ENCODE results near the gene PCBP3.

PCBP3 gene

GRCh38 chr21:45643021-45643980 is at the start of gene PCBP3:
TSS of gene PCBP3 (plus strand) at chr21:45643725. CDS start at chr21:45850086, 206,361 bp downstream.
- peak; percentile 94 for DNase-seq (ENCODE audit: low read depth)
- TF ChIP-seq CTCF (conservative IDR thresholded peaks at IDR 0.05; ENCODE audit: control insufficient read depth, insufficient read depth, low read depth, low read length) = no peak
- peak within 1 kb of the TSS; percentile 71 for H3K4me3 ChIP-seq (ENCODE audit: control insufficient read depth, low read depth, low read length)

GRCh38 chr21:45594721-45595489 is 48.6 kb upstream of the PCBP3 start:
- DNase-seq (ENCODE audit: low read depth) = no peak

GRCh38 chr21:45595574-45596295 is 47.8 kb upstream of the PCBP3 start:
- TF ChIP-seq CTCF (conservative IDR thresholded peaks at IDR 0.05; ENCODE audit: control insufficient read depth, insufficient read depth, low read depth, low read length) = no peak
- no peak for DNase-seq (ENCODE audit: low read depth)
- H3K4me3 ChIP-seq (ENCODE audit: control insufficient read depth, low read depth, low read length) = no peak overlapping the region

More at GRCh38 chr21:45594721-45595489, 48.6 kb upstream of the PCBP3 start:
- TF ChIP-seq CTCF (conservative IDR thresholded peaks at IDR 0.05; ENCODE audit: control insufficient read depth, insufficient read depth, low read depth, low read length) = no peak
- H3K4me3 ChIP-seq (ENCODE audit: control insufficient read depth, low read depth, low read length) = no peak overlapping the region

- DNase-seq (ENCODE audit: low read depth) = peak; percentile 44
- TF ChIP-seq CTCF (conservative IDR thresholded peaks at IDR 0.05; ENCODE audit: control insufficient read depth, insufficient read depth, low read depth, low read length) = peak; percentile 82
- H3K4me3 ChIP-seq (ENCODE audit: control insufficient read depth, low read depth, low read length) = no peak overlapping the region
Observed at GRCh38 chr21:45596704-45597318, 46.7 kb upstream of the PCBP3 start.

GRCh38 chr21:45598109-45598508 is 45.4 kb upstream of the PCBP3 start:
- no peak overlapping the region for H3K4me3 ChIP-seq (ENCODE audit: control insufficient read depth, low read depth, low read length)
- TF ChIP-seq CTCF (conservative IDR thresholded peaks at IDR 0.05; ENCODE audit: control insufficient read depth, insufficient read depth, low read depth, low read length) = no peak
- no peak for DNase-seq (ENCODE audit: low read depth)

GRCh38 chr21:45598666-45599065 is 44.9 kb upstream of the PCBP3 start:
- TF ChIP-seq CTCF (conservative IDR thresholded peaks at IDR 0.05; ENCODE audit: control insufficient read depth, insufficient read depth, low read depth, low read length) = no peak
- H3K4me3 ChIP-seq (ENCODE audit: control insufficient read depth, low read depth, low read length) = no peak overlapping the region
- no peak for DNase-seq (ENCODE audit: low read depth)
